ENCODE results near the gene MYL9. TPM values are rescaled to one million over a fixed set of nuclear protein-coding genes. Genes with fewer than 3 reads are reported as not detected.
A peak's percentile ranks its signal among the peaks of the same experiment; 100 is the strongest.

Gene MYL9
- total and polyA plus RNA-seq, 10 of the 15 experiments (the other 5 are each of a cell fraction or from before 2014, with no cell fraction given) = 0.28 to 1.7 (median 0.63) TPM; not detected in 3

- no peak for ATAC-seq
- ChIA-PET SMC1A (ENCODE audit: uncharacterized antibody, unreplicated experiment) (interaction anchor here (0.6 to 2.4 kb wide), 4 partner anchors 8 to 149 kb away, joined by 3 to 8 read pairs (median 3); no protein-coding TSS in a partner anchor), RAD21 (ENCODE audit: unreplicated experiment) (interaction anchor here (1.2 to 3.3 kb wide), 3 partner anchors 8 to 35 kb away, joined by 4 to 24 read pairs (median 7); no protein-coding TSS in a partner anchor), POLR2A (interaction anchor here (0.6 to 1.5 kb wide), 2 partner anchors 8 to 20 kb away, joined by 4 to 5 read pairs; no protein-coding TSS in a partner anchor), CTCF (interaction anchor here (1.6 to 1.7 kb wide), 2 partner anchors 34 to 309 kb away, joined by 4 to 5 read pairs; no protein-coding TSS in a partner anchor)
- H3K27me3 ChIP-seq (replicated peaks in 1 of 2; ENCODE audit: control insufficient read depth in 2 of 2, insufficient read depth in 2 of 2, low read length in 1 of 2) = no peaks in the 10 kb centered on the region
- no peaks in the 10 kb centered on the region for H4K20me1 ChIP-seq (ENCODE audit: control insufficient read depth, insufficient read depth)
- no peak overlapping the region for H3K27ac ChIP-seq (ENCODE audit: control insufficient read depth, insufficient read depth)
- WGBS (ENCODE audit: insufficient coverage, insufficient replicate concordance, low lambda C conversion rate, missing lambda C conversion rate) = 94% methylated on average over 27 of the region's 31 CpGs
- no peak overlapping the region for H3K4me2 ChIP-seq (ENCODE audit: control insufficient read depth, insufficient read depth)
- no peaks in the 10 kb centered on the region for H3K4me1 ChIP-seq (ENCODE audit: control insufficient read depth, insufficient read depth, low read length)
- in situ Hi-C loops (cut with MboI) = no loop called here
- peaks cover 11 to 23% of the 10 kb centered on the region in 2 experiments; a peak in 3 of 4 replicates for H3K36me3 ChIP-seq (ENCODE audit: control insufficient read depth in 2 of 2, insufficient read depth in 2 of 2, low read length in 1 of 2)
- no peak overlapping the region for H3K4me3 ChIP-seq
- BruUV-seq (replicated peaks) = TSS peak; percentile 22
- H3K9me3 ChIP-seq (replicated peaks; ENCODE audit: control insufficient read depth, insufficient read depth, low read length) = no peaks in the 10 kb centered on the region
- H3K9ac ChIP-seq (ENCODE audit: control insufficient read depth, insufficient read depth, low read length) = no peak overlapping the region
- no peak overlapping the region for H2AFZ ChIP-seq (ENCODE audit: control insufficient read depth, low read depth, low read length)
- FAIRE-seq = no peak
- no peak for DNase-seq (ENCODE audit: low read depth, low spot score)
- intact Hi-C loops (cut with micrococcal nuclease; ENCODE audit: unreplicated experiment) = no loop called here
- no peaks in the 10 kb centered on the region for H3K79me2 ChIP-seq (ENCODE audit: control insufficient read depth, insufficient read depth, low read length)
- TF ChIP-seq NFIC (IDR thresholded peaks at IDR 0.05; ENCODE audit: low read depth, low read length) (no peak), ATF7 (IDR thresholded peaks at IDR 0.05; ENCODE audit: low read depth) (no peak), RELA (IDR thresholded peaks at IDR 0.05; ENCODE audit: borderline replicate concordance, partially characterized antibody) (no peak), IKZF1 (conservative IDR thresholded peaks at IDR 0.05) (no peak), BRCA1 (IDR thresholded peaks at IDR 0.05; ENCODE audit: low read depth, low read length) (no peak), BCL3 (IDR thresholded peaks at IDR 0.05; ENCODE audit: borderline replicate concordance, insufficient read depth, low read depth, low read length, poor library complexity, severe bottlenecking) (no peak), STAT3 (IDR thresholded peaks at IDR 0.05; ENCODE audit: low read depth, low read length) (no peak), PBX3 (IDR thresholded peaks at IDR 0.05; ENCODE audit: insufficient replicate concordance, low read depth, low read length) (no peak), CBFB (IDR thresholded peaks at IDR 0.05; ENCODE audit: low read depth) (no peak), SUZ12 (IDR thresholded peaks at IDR 0.05; ENCODE audit: unreplicated experiment) (no peak), MXI1 (IDR thresholded peaks at IDR 0.05; ENCODE audit: low read depth, low read length) (no peak), FOS (IDR thresholded peaks at IDR 0.05; ENCODE audit: borderline replicate concordance, extremely low read depth, insufficient read length) (no peak)
Measured at GRCh38 chr20:36499723-36500501, 41.4 kb upstream of the MYL9 start.

Data from GM12878 (cell line).